WERI-Rb-1 (cell line): ENCODE results near the gene METTL2B.
"Not testable (repeated sequence)": the region's sequence is repeated elsewhere in the genome, so short reads cannot be mapped to it uniquely, and the experiment has no call there.

Experiments
- DNase-seq: peaks from one replicate; pipeline ENCODE4 v3.0.0-alpha.2; 2020
- H3K27ac ChIP-seq: fragments of 250-450 bp; sonication (Bioruptor Pico); 2 replicates; pipeline ENCODE4 v1.5.1; 2020; ENCODE audit warnings: mild to moderate bottlenecking, moderate library complexity
- H3K27me3 ChIP-seq: fragments of 250-450 bp; sonication (Bioruptor Pico); 2 replicates; pipeline ENCODE4 v1.5.1; 2021; ENCODE audit warnings: mild to moderate bottlenecking, low read depth, moderate library complexity; ENCODE audit not compliant: insufficient read depth, severe bottlenecking
- H3K36me3 ChIP-seq: fragments of 250-450 bp; sonication (Bioruptor Pico); 2 replicates; pipeline ENCODE4 v1.5.1; 2020; ENCODE audit warnings: mild to moderate bottlenecking, moderate library complexity
- H3K4me3 ChIP-seq: 2 replicates; pipeline ENCODE4 v1.5.1; 2011; ENCODE audit warnings: low read depth, mild to moderate bottlenecking, control low read depth, low read length
- H3K9me3 ChIP-seq: fragments of 250-450 bp; sonication (Bioruptor Pico); 2 replicates; pipeline ENCODE4 v1.5.1; 2021; ENCODE audit warnings: mild to moderate bottlenecking, moderate library complexity; ENCODE audit not compliant: severe bottlenecking
- CTCF ChIP-seq: IDR thresholded peaks from 2 replicates; pipeline ENCODE4 v1.5.1; 2011; ENCODE audit warnings: low read depth, mild to moderate bottlenecking, control low read depth, inconsistent platforms, low read length

METTL2B gene

GRCh38 chr7:128476402-128477335, at the start of gene METTL2B:
TSS of gene METTL2B (plus strand) at chr7:128476748. CDS start at chr7:128476766, 18 bp downstream.
- peak; percentile 66 for TF ChIP-seq CTCF

GRCh38 chr7:128427289-128427891, 49.2 kb upstream of the METTL2B start:
- peak; percentile 35 for DNase-seq
- H3K9me3 ChIP-seq = no peaks in the 10 kb centered on the region

More at GRCh38 chr7:128476402-128477335, at the start of gene METTL2B:
- peak within 1 kb of the TSS; percentile 87 for H3K27ac ChIP-seq
- H3K9me3 ChIP-seq, H3K27me3 ChIP-seq, H3K36me3 ChIP-seq: not testable (repeated sequence)
- peak; percentile 97 for DNase-seq
- peak within 1 kb of the TSS; percentile 88 for H3K4me3 ChIP-seq

GRCh38 chr7:128430207-128430606, 46.3 kb upstream of the METTL2B start:
- TF ChIP-seq CTCF = 0 out of 2 replicates have a peak, but pooled peaks have one; percentile 1
- no peak for DNase-seq
- Histone ChIP-seq H3K4me3 (no peak overlapping the region), H3K36me3 (no peaks in the 10 kb centered on the region), H3K27ac (no peak overlapping the region), H3K9me3 (no peaks in the 10 kb centered on the region), H3K27me3 (no peaks in the 10 kb centered on the region)

More at GRCh38 chr7:128427289-128427891, 49.2 kb upstream of the METTL2B start:
- H3K36me3 ChIP-seq = no peaks in the 10 kb centered on the region
- no peak overlapping the region for H3K27ac ChIP-seq
- H3K27me3 ChIP-seq = no peaks in the 10 kb centered on the region
- no peak overlapping the region for H3K4me3 ChIP-seq
- TF ChIP-seq CTCF = peak; percentile 54

- DNase-seq = no peak
Measured at GRCh38 chr7:128431221-128431620, 45.3 kb upstream of the METTL2B start.

GRCh38 chr7:128431754-128432153, 44.8 kb upstream of the METTL2B start:
- Histone ChIP-seq H3K27ac (no peak overlapping the region), H3K36me3 (no peaks in the 10 kb centered on the region), H3K27me3 (no peaks in the 10 kb centered on the region), H3K9me3 (no peaks in the 10 kb centered on the region), H3K4me3 (no peak overlapping the region)
- no peak for DNase-seq
- no peak for TF ChIP-seq CTCF

More at GRCh38 chr7:128431221-128431620, 45.3 kb upstream of the METTL2B start:
- Histone ChIP-seq H3K9me3 (no peaks in the 10 kb centered on the region), H3K4me3 (no peak overlapping the region), H3K27ac (no peak overlapping the region), H3K36me3 (no peaks in the 10 kb centered on the region), H3K27me3 (no peaks in the 10 kb centered on the region)
- TF ChIP-seq CTCF = no peak
